Nucleus accumbens (tissue), 56 donors: ENCODE measurements around the gene ZSCAN29.
"Not testable (repeated sequence)": the region's sequence is repeated elsewhere in the genome, so short reads cannot be mapped to it uniquely, and the experiment has no call there.

ENCODE experiments used
- DNase-seq, 56 donors: peaks; one replicate each; lab custom pipeline; 2025; lab: John Stamatoyannopoulos, UW

ZSCAN29 gene

DNA sequence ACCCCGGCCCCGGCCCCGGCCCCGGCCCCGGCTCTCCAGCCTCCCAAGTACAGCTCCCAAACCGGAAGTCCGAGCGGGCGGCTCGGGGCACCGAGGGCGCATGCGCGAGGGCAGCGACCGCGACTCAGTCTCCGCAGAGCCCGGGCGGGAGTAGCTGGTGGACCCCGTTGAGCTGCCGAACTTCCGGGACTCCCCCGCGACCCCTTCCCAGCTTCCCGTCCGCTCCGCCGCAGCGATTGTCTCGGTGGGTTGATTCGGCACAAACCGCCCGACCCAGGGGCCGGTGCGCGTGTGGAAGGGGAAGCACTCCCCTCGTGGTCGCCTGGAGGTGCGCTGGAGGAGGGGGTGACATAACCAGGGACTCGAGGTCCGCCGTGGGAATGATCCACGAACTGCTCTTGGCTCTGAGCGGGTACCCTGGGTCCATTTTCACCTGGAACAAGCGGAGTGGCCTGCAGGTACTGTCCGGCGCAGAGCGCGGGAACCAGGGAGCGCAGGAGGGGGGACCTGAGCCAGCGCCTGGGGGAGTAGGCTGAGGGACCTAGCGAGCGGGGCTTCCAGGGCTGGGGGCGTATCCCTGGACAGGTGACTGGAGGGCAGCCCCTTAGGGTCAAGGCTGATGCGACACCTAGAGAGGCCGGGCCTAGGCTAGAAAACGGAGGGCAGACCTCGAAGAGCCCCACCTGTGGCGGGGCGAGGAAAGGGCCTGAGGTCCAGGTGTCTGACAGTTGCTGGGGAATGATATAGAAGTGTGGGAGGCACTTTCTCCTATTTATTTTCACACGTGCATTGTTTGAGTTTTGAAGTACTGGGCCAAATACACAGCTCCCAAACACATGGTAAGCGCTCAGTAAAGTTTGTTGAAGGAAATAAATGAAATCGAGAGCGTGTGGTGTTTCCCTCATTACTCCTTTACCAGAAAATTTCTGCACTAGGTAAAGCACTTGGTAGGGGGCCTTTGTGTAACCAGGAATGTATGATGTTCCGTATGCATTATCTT is at the start of gene ZSCAN29, which contains the start of gene TUBGCP4:
Gene ZSCAN29 (minus strand): TSS at position 69 of the 1,000 bp plus-strand sequence. CDS start 1,130 bp downstream, outside the sequence.
Gene TUBGCP4 (plus strand): TSS at position 127 of the 1,000 bp plus-strand sequence. CDS start 254 bp downstream, at position 381.
- peak in 53 of 56 donors; percentile 17 to 87 (median 67) for DNase-seq

DNA sequence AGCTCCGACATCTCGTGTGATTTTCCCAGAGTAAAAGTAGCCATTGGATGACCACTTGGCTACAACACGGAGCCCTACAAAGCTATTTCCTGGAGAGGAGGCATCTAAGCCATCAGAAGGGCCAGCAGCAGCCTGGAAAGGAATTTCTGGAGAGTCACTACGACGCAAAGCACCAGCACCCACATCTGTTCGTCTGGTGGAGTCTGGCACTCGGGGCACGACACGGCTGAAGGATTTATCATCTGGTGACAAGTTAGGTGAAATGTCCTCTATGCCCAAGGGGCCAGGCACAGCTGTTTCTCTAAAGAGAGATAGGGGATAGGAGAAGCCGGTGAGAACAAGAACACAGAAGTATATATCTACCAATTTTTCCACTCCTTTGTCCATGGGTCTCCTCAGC is 49.6 kb upstream of the ZSCAN29 start:
- no peak for DNase-seq

DNA sequence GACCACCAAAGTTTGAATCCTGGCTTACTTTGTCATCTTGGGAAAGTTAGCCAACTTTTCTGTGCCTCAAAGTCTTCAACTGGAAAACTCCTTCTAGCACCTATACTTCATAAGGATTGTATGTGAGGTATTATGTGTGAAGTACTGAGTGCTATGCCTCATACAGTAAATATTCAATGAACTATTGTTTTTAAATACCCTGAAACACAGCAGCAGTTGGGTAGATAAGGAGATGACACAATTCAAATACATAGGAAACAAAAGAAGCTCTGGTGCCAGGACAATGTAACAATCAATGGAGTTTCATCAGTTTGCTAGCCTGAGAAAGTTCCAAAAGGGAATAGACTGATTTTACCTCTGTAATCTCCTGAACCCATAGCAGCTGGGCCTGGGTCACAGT is 43.4 kb upstream of the ZSCAN29 start:
- DNase-seq = no peak

DNA sequence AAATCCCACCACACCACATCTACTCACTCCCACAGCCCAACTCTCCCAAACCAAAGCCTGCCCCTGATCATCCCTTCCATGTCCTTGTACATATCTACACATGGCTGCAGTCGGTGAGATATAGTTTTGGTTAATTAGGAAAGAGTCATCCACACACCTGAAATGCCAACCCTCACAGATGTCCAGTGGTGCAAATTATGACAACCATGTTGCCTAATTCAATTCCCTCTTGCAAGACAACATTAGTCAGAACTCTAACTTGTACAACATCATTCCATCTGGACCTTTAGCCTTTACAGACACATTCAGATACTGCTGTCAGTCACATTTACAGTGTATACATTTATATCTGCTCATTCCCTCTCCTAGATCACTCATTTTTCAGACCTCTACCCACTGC is 41.3 kb upstream of the ZSCAN29 start:
- DNase-seq = no peak

DNA sequence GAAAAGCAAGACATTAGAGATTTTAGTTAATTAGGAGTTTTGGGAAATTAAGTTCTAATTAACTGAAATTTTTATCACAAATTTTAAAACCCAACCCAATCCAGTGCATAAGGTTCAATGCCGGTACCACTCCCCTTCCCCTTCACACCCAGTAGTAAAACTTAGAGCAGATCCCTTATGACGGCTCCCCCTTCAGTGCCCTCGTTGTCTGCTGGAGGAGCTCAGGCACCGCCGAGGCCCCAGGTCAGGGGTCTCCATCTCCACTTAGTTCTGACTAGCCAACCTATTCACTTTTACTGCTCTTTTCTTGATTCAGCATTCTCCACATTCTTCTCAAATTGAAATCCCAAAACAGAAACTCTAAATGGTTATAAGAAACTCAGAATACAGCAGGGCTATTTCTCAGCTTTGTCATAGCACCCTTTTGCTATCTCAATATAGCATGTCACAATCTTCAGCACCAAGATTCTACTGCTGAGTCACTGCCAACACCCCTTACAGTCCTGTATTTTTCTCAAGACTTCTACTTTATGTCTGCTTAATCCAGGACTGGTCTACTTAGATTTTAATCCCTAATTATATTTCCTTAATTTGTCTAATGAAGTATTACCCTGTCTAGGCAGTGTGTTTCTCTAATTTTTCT is 39.9 kb upstream of the ZSCAN29 start:
- DNase-seq = no peak

DNA sequence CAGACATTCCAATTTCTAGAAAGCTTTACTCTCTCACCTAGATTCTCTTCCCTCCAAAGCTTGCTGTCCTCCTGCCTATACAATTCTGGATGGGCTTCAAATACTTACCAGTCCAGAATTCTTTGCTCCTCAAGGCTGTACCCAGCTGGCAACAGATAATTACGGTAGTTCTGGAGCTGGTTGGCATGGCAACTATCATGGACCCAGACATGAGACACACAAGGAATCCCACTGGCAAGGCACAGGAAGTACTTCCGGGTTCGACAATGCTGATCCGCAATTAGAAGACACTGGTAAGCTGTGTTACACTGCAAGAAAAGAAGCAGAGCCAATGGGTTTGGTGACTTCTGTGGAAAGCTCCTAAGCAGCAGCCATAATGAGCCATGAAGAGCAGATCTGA is 37.9 kb upstream of the ZSCAN29 start:
- DNase-seq = no peak

DNA sequence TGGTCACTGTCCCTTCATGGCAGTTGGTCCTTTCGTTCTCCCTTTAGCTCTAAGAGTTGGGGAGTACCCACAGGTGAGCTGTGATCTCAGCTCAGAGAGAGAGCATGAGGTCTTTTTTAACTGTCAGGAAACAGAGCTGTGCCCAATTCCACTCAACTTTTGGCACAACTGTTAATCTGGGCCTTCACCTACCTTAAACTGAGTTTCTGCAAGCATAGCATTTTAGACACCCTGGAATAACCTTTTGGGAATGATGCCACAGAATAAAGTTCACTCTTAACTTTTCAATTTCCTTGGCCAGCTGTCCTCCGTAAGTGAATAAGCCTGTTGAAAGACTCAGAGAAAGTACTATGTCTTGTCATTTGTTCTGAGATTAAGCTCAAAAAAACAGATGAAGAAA is 36.0 kb upstream of the ZSCAN29 start:
- DNase-seq = no peak

DNA sequence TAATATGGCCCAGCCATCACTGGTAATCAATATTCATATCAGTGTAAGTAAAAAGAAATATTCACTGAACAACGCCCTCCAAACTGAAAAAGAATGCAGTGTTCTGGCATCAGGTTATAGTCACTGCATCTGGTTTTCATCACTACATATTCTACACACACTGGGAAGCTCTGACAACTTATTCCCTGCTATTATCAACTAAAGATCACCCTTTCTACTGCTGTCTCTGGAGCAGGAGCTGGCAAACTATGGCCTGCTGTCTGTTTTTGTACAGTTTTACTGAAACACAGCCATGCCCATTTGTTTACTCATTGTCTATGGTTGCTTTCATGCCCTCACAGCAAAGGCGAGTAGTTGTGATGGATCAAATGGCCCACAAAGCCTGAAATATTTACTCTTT is 35.3 kb upstream of the ZSCAN29 start:
- DNase-seq = no peak

DNA sequence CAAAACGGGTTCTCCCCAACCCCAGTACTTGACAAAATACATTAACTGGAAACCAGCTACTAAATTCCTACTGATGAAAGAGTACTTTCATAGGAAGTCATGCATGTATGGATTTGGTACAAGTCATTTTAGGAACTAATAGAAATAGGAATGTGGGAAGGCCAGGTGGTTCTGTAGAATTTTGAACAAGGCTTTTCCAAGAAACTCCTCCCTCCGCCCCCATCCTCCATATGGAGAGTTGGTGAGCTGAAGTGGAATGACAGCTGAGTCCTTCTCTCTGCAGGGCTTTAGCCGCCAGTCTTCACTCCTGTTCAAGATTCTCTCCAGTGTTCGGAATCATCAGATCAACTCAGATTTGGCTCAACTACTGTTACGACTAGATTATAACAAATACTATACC is 33.3 kb upstream of the ZSCAN29 start:
- no peak for DNase-seq

DNA sequence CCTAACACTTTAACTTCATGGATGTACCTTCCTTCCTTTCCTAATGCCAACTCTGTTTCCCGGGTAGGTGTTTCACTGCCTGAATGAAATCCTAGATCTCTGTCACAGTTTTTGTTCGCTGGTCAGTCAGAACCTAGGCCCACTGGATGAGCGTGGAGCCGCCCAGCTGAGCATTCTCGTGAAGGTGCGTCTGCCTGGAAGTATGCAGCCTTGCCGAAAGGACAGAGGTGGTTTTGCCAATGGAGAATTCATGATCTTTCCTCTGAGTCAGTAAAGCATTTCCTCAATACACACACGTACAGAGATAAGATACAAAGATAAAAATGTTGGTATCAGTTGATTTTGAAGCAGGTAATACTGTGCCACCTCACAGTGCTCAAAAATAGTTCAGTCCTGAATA is 32.8 kb upstream of the ZSCAN29 start:
- no peak for DNase-seq

DNA sequence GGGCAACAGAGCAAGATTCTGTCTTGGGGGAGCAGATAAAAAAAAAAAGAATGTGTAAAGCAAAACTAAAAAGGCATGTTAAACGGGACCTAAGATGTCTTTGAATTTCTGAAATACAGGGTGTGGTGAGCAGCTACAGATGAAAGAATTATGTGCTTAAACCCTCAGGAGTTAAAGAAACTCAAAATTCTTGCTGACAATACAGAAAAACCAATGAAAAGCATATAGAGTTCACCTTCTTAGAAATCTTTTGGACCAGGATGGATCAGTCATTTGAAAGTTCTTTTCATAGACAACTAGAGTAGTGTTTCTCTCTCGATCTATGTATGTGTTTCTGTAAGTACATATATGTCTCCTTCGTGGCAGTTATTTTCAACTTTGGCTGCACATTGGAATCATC is 31.4 kb upstream of the ZSCAN29 start:
- no peak for DNase-seq

DNA sequence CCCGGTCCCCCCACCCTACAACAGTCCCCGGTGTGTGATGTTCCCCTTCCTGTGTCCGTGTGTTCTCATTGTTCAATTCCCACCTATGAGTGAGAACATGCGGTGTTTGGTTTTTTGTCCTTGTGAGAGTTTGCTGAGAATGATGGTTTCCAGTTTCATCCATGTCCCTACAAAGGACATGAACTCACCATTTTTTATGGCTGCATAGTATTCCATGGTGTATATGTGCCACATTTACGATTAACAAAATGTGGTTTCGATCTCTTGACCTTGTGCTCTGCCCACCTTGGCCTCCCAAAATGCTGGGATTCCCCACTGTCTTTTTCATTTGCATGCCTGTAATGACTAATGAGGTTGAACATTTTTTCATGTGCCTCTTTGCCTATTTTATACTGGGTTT is 22.7 kb upstream of the ZSCAN29 start:
- not testable (repeated sequence) for DNase-seq

DNA sequence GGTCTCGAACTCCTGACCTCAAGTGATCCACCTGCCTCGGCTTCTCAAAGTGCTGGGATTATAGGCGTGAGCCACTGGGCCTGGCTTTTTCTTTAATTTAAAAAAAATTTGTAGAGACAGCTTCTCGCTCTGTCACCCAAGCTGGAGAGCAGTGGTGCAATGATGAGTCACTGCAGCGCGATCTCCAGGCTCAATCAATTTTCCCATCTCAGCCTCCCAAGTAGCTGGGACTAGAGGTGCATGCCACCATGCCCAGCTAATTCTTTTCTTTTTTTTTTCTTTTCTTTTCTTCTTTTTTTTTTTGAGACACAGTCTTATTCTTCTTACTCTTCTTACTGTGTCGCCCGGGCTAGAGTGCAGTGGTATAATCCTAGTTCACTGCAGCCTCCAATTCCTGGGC is 19.9 kb upstream of the ZSCAN29 start:
- no peak for DNase-seq

DNA sequence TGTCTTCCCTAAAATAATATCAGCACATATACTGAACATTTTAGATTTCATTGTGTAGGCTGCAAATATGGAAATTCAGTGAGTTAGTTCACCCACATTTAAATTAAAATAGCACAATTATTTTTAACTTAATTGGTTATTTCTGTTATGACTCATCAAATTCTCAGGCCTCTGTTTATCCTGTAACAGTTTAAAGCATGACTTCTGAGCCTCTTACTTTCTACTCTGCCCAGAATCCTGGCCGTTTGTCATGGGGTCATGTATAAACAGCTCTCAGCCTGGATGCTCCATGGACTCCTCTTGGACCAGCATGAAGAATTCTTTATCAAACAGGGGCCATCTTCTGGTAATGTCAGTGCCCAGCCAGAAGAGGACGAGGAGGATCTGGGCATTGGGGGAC is 12.2 kb upstream of the ZSCAN29 start:
- DNase-seq = no peak

DNA sequence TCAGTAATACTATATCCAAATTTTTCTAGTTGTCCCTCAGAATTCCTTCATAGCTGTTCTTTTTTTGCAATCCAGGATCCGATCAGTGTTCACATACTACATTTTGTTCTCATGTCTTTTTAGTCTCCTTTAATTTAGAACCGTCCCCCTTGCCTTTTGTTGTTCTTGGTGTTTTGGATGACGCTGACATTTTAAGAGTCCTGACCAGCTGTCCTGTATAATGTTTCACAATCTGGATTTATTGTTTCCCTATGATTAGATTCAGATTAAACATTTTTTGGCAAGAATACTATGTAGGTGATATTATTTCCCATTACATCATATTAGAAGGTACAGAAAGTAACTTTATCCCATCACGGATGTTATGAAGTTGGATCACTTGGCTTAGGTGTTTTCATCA is 11.5 kb upstream of the ZSCAN29 start:
- DNase-seq = no peak

DNA sequence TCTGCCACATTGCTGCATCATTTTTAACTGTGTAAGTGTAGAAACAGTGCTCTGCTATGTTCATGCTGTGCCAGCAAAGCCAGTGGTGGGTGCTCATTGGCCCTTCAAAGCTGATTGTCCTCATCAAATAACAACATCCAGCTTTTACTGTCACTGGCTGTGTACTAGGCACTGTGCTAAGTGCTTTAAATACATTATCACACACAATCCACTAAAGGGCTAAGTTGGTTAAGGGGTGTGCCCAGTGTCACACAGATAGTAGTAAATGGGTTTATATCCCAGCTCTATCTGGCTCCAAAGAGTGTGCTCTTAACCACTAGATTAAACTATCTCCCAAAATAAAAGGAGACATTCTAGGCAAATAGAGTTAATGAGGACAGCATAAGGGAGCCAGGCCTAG is 7.8 kb upstream of the ZSCAN29 start:
- DNase-seq = no peak

DNA sequence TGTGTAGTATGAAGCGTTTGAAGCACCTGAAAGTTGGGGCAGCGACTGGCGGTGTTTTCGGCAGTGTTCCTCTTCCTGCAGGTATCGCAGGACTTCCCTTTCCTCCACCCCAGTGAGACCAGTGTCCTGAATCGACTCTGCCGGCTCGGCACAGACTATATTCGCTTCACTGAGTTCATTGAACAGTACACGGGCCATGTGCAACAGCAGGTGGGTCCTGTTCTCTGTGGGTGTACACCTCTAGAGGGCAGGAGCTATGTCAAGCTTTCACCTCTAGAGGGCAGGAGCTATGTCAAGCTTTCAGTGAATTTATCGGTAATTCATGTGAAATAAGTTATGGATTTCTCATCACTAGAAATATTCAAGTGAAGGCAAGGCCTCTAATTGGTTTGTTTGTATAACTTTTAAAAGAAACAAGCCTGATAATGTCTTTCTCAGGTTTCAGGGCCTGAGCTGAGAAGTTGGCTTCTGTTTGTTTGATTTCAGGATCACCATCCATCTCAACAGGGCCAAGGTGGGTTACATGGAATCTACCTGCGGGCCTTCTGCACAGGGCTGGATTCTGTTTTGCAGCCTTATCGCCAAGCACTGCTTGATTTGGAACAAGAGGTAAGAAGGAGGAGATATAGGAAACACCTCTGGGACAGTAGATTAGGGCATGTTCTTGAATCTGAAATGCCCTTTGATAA is 5.3 kb upstream of the ZSCAN29 start:
- no peak for DNase-seq

DNA sequence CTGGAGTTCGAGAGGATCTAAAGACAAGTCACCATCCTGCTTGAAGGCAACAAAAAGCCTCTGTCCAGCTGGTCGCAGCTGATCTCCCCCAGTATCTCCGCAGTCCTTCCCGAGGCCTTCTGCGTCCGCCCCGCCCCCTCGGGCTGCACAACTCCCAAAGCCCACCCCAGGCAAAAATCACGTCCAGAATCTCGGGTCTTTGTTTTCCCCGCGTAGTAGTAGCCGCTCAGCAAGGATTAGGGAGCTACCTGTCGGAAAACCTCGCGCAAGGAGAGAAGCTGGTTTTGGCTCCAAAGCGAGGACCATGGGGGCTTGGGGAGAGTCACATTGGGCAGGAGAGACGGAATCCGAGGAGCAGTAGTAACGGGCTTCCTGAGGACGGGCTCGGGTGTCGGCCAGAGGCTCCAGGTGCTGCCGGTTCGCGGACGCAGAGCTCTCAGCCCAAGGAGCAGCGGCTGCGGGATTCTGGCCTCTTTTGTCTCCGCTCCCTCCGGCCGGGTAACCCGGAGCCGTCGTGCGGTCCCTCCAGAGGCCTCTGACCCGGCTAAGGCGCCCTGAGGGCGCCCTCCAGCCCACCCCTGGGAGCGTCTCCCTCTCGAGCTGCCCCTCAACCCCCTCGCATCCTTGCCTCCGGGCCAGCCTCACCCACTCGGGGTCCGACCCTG is 401 bp downstream of the ZSCAN29 start:
- peak in 12 of 56 donors; percentile 24 to 60 (median 40) for DNase-seq

DNA sequence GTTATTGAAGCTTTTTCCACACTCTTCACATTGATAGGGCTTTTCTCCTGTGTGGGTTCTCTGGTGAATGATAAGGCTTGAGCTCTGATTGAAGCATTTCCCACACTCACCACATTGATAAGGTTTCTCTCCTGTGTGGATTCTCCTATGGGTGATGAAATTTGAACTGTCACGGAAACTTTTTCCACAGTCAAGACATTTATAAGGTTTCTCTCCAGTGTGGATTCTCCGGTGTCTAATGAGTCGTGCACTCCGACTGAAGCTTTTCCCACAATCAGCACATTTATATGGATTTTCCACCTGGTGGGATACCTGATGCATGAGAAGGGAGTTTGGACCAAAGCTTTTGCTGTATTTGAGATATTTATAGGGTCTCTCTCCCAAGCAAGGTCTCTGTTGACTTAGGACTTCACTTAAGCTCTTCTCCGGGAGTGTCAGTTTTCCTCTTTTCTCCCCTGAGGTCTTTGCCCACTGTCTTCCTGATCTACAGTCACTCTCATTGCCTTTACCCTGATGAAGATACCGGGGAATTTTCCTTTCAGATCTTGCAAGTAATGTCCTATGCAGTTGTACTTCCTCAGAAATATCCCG is 9.4 kb downstream of the ZSCAN29 start:
- DNase-seq = no peak

DNA sequence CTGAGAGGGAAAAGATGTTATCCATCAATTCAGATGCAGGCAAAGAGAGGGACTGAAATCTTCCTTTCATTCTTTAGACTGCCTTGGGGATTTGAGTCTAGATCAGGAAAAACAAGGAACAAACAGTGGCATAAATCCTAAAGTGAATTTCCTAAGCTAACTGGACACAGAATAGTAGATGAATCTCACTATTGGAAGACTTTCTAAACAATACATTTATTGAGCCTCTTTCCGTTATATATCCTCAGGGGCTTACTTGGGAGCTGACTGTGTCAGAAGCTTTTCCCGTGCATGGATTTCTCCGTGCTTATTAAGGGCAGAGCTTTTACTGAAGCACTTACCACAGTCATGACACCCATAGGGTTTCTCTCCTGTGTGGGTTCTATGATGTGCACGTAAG is 10.0 kb downstream of the ZSCAN29 start:
- DNase-seq = no peak
